NK-92 treated with Interleukin-12 subunit alpha and Interleukin-12 subunit beta, amount 100 ng/mL, for 24 hours (cell line): ENCODE data around the gene CD74.
"Not testable (repeated sequence)": the region's sequence is repeated elsewhere in the genome, so short reads cannot be mapped to it uniquely, and the experiment has no call there.

ENCODE experiments used
- DNase-seq: peaks from one replicate; lab custom pipeline; 2025; lab: John Stamatoyannopoulos, UW

CD74 gene

GRCh38 chr5:150412319-150413175, at the start of gene CD74:
CD74 (minus strand) TSS chr5:150412910; CDS start chr5:150412749, 161 bp downstream.
- DNase-seq, result peak; percentile 79

GRCh38 chr5:150461231-150461630, 48.5 kb upstream of the CD74 start:
- peak; percentile 26 for DNase-seq

- DNase-seq, result no peak
Measured at GRCh38 chr5:150460781-150461180, 48.1 kb upstream of the CD74 start.

- peak; percentile 75 for DNase-seq
Measured at GRCh38 chr5:150458802-150459557, 46.3 kb upstream of the CD74 start.

GRCh38 chr5:150457562-150458240, 45.0 kb upstream of the CD74 start:
- DNase-seq, result no peak

- no peak for DNase-seq
Measured at GRCh38 chr5:150457121-150457520, 44.4 kb upstream of the CD74 start.

GRCh38 chr5:150454492-150455229, 42.0 kb upstream of the CD74 start:
- DNase-seq, result no peak

- DNase-seq, result not testable (repeated sequence)
Measured at GRCh38 chr5:150454027-150454426, 41.3 kb upstream of the CD74 start.

- DNase-seq, result no peak
Measured at GRCh38 chr5:150452914-150453313, 40.2 kb upstream of the CD74 start.

GRCh38 chr5:150451594-150451993, 38.9 kb upstream of the CD74 start:
- DNase-seq, result no peak

GRCh38 chr5:150449517-150450339, 37.0 kb upstream of the CD74 start, which contains the start of gene RPS14:
RPS14 (minus strand) TSS chr5:150449739; CDS start chr5:150447733, 2,006 bp downstream.
- DNase-seq, result peak; percentile 88

- no peak for DNase-seq
Measured at GRCh38 chr5:150448952-150449516, 36.3 kb upstream of the CD74 start.

- DNase-seq, result no peak
Measured at GRCh38 chr5:150448334-150448733, 35.6 kb upstream of the CD74 start.

- no peak for DNase-seq
Measured at GRCh38 chr5:150447188-150447587, 34.5 kb upstream of the CD74 start.

- no peak for DNase-seq
Measured at GRCh38 chr5:150446583-150446982, 33.9 kb upstream of the CD74 start.

- no peak for DNase-seq
Measured at GRCh38 chr5:150446088-150446487, 33.4 kb upstream of the CD74 start.

- DNase-seq, result no peak
Measured at GRCh38 chr5:150444770-150445169, 32.1 kb upstream of the CD74 start.

- no peak for DNase-seq
Measured at GRCh38 chr5:150443242-150444075, 30.7 kb upstream of the CD74 start.

- no peak for DNase-seq
Measured at GRCh38 chr5:150442699-150443080, 30.0 kb upstream of the CD74 start.
